T-helper 9 cell (primary cell): Measurements from ENCODE around the gene FBLN5.
"Not testable (repeated sequence)": the region's sequence is repeated elsewhere in the genome, so short reads cannot be mapped to it uniquely, and the experiment has no call there.

Source experiments
- DNase-seq: peaks from one replicate; pipeline ENCODE4 v3.0.0-alpha.2; 2020

Gene FBLN5

GRCh38 chr14:91858536-91859275, 88.8 kb downstream of the FBLN5 start:
- DNase-seq, result no peak

GRCh38 chr14:91857614-91858013, 89.9 kb downstream of the FBLN5 start:
- DNase-seq, result no peak

- DNase-seq, result no peak
These were observed 93.1 kb downstream of the FBLN5 start for GRCh38 chr14:91854327-91854934.

- no peak for DNase-seq
These were observed 95.9 kb downstream of the FBLN5 start for GRCh38 chr14:91851563-91851962.

GRCh38 chr14:91848504-91849001, 98.9 kb downstream of the FBLN5 start:
- DNase-seq, result no peak

GRCh38 chr14:91847693-91848092, 99.8 kb downstream of the FBLN5 start:
- DNase-seq, result no peak

GRCh38 chr14:91845652-91846051, 101.8 kb downstream of the FBLN5 start:
- DNase-seq, result no peak

GRCh38 chr14:91845056-91845455, 102.4 kb downstream of the FBLN5 start:
- DNase-seq, result not testable (repeated sequence)

GRCh38 chr14:91844029-91844428, 103.5 kb downstream of the FBLN5 start:
- DNase-seq, result no peak

GRCh38 chr14:91843437-91843836, 104.1 kb downstream of the FBLN5 start:
- no peak for DNase-seq

GRCh38 chr14:91841065-91841464, 106.4 kb downstream of the FBLN5 start:
- DNase-seq, result no peak

- no peak for DNase-seq
These were observed 107.7 kb downstream of the FBLN5 start for GRCh38 chr14:91839749-91840148.

GRCh38 chr14:91837076-91837475, 110.4 kb downstream of the FBLN5 start:
- DNase-seq, result no peak

- peak; percentile 96 for DNase-seq
These were observed 111.3 kb downstream of the FBLN5 start for GRCh38 chr14:91835920-91836843.

- peak; percentile 14 for DNase-seq
These were observed 112.1 kb downstream of the FBLN5 start for GRCh38 chr14:91835197-91835919.

GRCh38 chr14:91834571-91834970, 112.9 kb downstream of the FBLN5 start:
- DNase-seq, result no peak

GRCh38 chr14:91831337-91831736, 116.2 kb downstream of the FBLN5 start:
- DNase-seq, result no peak

- DNase-seq, result no peak
These were observed 116.7 kb downstream of the FBLN5 start for GRCh38 chr14:91830777-91831176.

GRCh38 chr14:91829511-91829910, 118.0 kb downstream of the FBLN5 start:
- no peak for DNase-seq

GRCh38 chr14:91827746-91828145, 119.7 kb downstream of the FBLN5 start:
- DNase-seq, result no peak
